ENCODE measurements around the gene COL11A1.
"Not testable (repeated sequence)": the region's sequence is repeated elsewhere in the genome, so short reads cannot be mapped to it uniquely, and the experiment has no call there.

The COL11A1 gene

GRCh38 chr1:103025858-103026409 lies 82.4 kb downstream of the COL11A1 start:
- Mint-ChIP-seq H3K9me3 (no peaks in the 10 kb centered on the region), H3K27ac (no peak overlapping the region), H3K27me3 (no peaks in the 10 kb centered on the region), H3K4me3 (no peak overlapping the region), H3K4me1 (ENCODE audit: low read depth) (no peaks in the 10 kb centered on the region), H3K36me3 (ENCODE audit: low read depth) (no peaks in the 10 kb centered on the region)

- Mint-ChIP-seq H3K27me3 (no peaks in the 10 kb centered on the region), H3K36me3 (ENCODE audit: low read depth) (no peaks in the 10 kb centered on the region), H3K4me1 (ENCODE audit: low read depth) (no peaks in the 10 kb centered on the region), H3K4me3 (no peak overlapping the region), H3K27ac (no peak overlapping the region), H3K9me3 (no peaks in the 10 kb centered on the region)
Measured at GRCh38 chr1:103024051-103024450, 84.3 kb downstream of the COL11A1 start.

DNA sequence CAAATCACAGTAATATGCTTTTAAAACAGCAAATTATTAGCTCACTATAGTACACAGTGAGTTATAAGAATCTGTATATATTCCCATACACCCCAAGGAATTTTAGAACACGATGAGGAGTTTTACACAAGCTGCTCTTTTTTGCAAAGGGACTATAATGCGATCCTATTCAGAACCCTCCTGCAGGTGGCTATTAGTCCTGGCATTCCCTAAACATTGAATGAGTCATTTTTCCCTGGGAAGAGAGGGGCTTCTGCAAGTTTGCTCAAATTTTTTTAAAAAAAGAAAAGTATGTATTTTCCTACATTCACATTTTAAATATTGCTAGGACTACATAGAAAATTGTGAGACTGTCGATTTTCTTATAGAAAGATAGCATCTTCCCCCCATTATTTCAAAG lies 106.3 kb downstream of the COL11A1 start:
- H3K4me1 Mint-ChIP-seq (ENCODE audit: low read depth): no peaks in the 10 kb centered on the region
- H3K4me3 Mint-ChIP-seq: no peak overlapping the region
- H3K27me3 Mint-ChIP-seq: no peaks in the 10 kb centered on the region
- H3K9me3 Mint-ChIP-seq: no peaks in the 10 kb centered on the region
- H3K27ac Mint-ChIP-seq: no peak overlapping the region
- H3K36me3 Mint-ChIP-seq (ENCODE audit: low read depth): no peaks in the 10 kb centered on the region

GRCh38 chr1:102978874-102979273 lies 129.4 kb downstream of the COL11A1 start:
- Mint-ChIP-seq H3K27ac (no peak overlapping the region), H3K9me3 (no peaks in the 10 kb centered on the region), H3K36me3 (ENCODE audit: low read depth) (no peaks in the 10 kb centered on the region), H3K4me3 (no peak overlapping the region), H3K27me3 (no peaks in the 10 kb centered on the region), H3K4me1 (ENCODE audit: low read depth) (no peaks in the 10 kb centered on the region)

DNA sequence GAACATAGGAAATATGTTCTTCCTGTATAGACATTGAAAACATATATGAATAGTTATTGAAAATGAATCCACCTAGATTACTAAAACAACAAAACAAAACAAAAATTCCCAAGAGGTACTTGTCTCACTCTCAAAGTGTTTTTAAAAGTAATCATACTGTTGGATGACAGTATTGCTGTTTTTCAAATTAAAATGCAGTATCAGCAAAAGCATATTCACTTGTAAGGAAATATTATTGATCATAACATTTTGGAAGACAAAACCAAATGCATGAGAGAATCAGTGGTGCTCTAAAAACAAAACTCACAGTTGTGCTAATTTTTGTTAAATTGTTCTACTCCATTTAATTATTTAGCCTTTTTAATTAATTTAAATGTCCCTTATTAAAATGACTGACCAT lies 131.0 kb downstream of the COL11A1 start:
- no peaks in the 10 kb centered on the region for H3K27me3 Mint-ChIP-seq
- no peak overlapping the region for H3K27ac Mint-ChIP-seq
- H3K9me3 Mint-ChIP-seq: no peaks in the 10 kb centered on the region
- H3K4me3 Mint-ChIP-seq: no peak overlapping the region
- H3K4me1 Mint-ChIP-seq (ENCODE audit: low read depth): no peaks in the 10 kb centered on the region
- no peaks in the 10 kb centered on the region for H3K36me3 Mint-ChIP-seq (ENCODE audit: low read depth)

- Mint-ChIP-seq H3K27ac (no peak overlapping the region), H3K4me3 (no peak overlapping the region), H3K4me1 (ENCODE audit: low read depth) (no peaks in the 10 kb centered on the region), H3K36me3 (ENCODE audit: low read depth) (no peaks in the 10 kb centered on the region), H3K27me3 (no peaks in the 10 kb centered on the region), H3K9me3 (no peaks in the 10 kb centered on the region)
Measured at GRCh38 chr1:102970496-102971078, 137.7 kb downstream of the COL11A1 start.

GRCh38 chr1:102967786-102968185 lies 140.5 kb downstream of the COL11A1 start:
- no peaks in the 10 kb centered on the region for H3K4me1 Mint-ChIP-seq (ENCODE audit: low read depth)
- H3K27me3 Mint-ChIP-seq: no peaks in the 10 kb centered on the region
- no peaks in the 10 kb centered on the region for H3K36me3 Mint-ChIP-seq (ENCODE audit: low read depth)
- no peak overlapping the region for H3K27ac Mint-ChIP-seq
- no peaks in the 10 kb centered on the region for H3K9me3 Mint-ChIP-seq
- H3K4me3 Mint-ChIP-seq: no peak overlapping the region

GRCh38 chr1:102961549-102961948 lies 146.8 kb downstream of the COL11A1 start:
- H3K27me3 Mint-ChIP-seq: no peaks in the 10 kb centered on the region
- no peaks in the 10 kb centered on the region for H3K4me1 Mint-ChIP-seq (ENCODE audit: low read depth)
- H3K9me3 Mint-ChIP-seq: no peaks in the 10 kb centered on the region
- H3K4me3 Mint-ChIP-seq: no peak overlapping the region
- H3K27ac Mint-ChIP-seq: no peak overlapping the region
- H3K36me3 Mint-ChIP-seq (ENCODE audit: low read depth): no peaks in the 10 kb centered on the region

- Mint-ChIP-seq H3K4me1 (ENCODE audit: low read depth) (no peaks in the 10 kb centered on the region), H3K4me3 (no peak overlapping the region), H3K36me3 (ENCODE audit: low read depth) (no peaks in the 10 kb centered on the region), H3K27ac (no peak overlapping the region), H3K27me3 (no peaks in the 10 kb centered on the region), H3K9me3 (no peaks in the 10 kb centered on the region)
Measured at GRCh38 chr1:102954576-102954975, 153.7 kb downstream of the COL11A1 start.

- no peak overlapping the region for H3K4me3 Mint-ChIP-seq
- H3K27me3 Mint-ChIP-seq: no peaks in the 10 kb centered on the region
- no peaks in the 10 kb centered on the region for H3K9me3 Mint-ChIP-seq
- H3K27ac Mint-ChIP-seq: no peak overlapping the region
- no peaks in the 10 kb centered on the region for H3K4me1 Mint-ChIP-seq (ENCODE audit: low read depth)
- no peaks in the 10 kb centered on the region for H3K36me3 Mint-ChIP-seq (ENCODE audit: low read depth)
Measured at GRCh38 chr1:102952400-102952799, 155.9 kb downstream of the COL11A1 start.

GRCh38 chr1:102942324-102942723 lies 166.0 kb downstream of the COL11A1 start:
- Mint-ChIP-seq H3K4me1 (ENCODE audit: low read depth) (no peaks in the 10 kb centered on the region), H3K9me3 (no peaks in the 10 kb centered on the region), H3K4me3 (no peak overlapping the region), H3K27me3 (no peaks in the 10 kb centered on the region), H3K27ac (no peak overlapping the region), H3K36me3 (ENCODE audit: low read depth) (no peaks in the 10 kb centered on the region)

- no peak overlapping the region for H3K27ac Mint-ChIP-seq
- no peaks in the 10 kb centered on the region for H3K27me3 Mint-ChIP-seq
- H3K4me3 Mint-ChIP-seq: no peak overlapping the region
- no peaks in the 10 kb centered on the region for H3K9me3 Mint-ChIP-seq
- no peaks in the 10 kb centered on the region for H3K36me3 Mint-ChIP-seq (ENCODE audit: low read depth)
- H3K4me1 Mint-ChIP-seq (ENCODE audit: low read depth): no peaks in the 10 kb centered on the region
Measured at GRCh38 chr1:102941366-102941947, 166.9 kb downstream of the COL11A1 start.

DNA sequence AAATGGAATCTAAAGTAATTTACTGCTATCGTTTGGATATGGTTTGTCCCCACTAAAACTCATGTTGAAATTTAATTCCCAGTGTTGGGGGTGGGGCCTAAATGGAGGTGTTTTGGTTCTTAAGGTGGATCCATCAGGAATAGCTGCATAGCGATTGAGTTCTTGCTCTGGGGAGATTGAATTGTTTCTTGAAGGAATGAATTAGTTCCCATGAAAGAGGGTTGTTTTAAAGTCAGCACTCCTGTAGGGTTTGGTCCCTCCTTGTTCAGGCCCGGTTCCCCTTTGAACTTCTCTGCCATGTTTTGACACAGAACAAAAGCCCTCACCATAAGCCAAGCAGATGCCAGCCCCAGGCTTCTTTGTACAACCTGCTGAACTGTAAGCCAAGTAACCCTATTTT lies 170.9 kb downstream of the COL11A1 start:
- Mint-ChIP-seq H3K27me3 (no peaks in the 10 kb centered on the region), H3K9me3 (no peaks in the 10 kb centered on the region), H3K36me3 (ENCODE audit: low read depth) (no peaks in the 10 kb centered on the region), H3K4me1 (ENCODE audit: low read depth) (no peaks in the 10 kb centered on the region), H3K27ac (no peak overlapping the region), H3K4me3 (no peak overlapping the region)

GRCh38 chr1:102933362-102933761 lies 175.0 kb downstream of the COL11A1 start:
- not testable (repeated sequence) for H3K36me3 Mint-ChIP-seq (ENCODE audit: low read depth); H3K27ac Mint-ChIP-seq; H3K9me3 Mint-ChIP-seq; H3K27me3 Mint-ChIP-seq; H3K4me3 Mint-ChIP-seq; H3K4me1 Mint-ChIP-seq (ENCODE audit: low read depth)

DNA sequence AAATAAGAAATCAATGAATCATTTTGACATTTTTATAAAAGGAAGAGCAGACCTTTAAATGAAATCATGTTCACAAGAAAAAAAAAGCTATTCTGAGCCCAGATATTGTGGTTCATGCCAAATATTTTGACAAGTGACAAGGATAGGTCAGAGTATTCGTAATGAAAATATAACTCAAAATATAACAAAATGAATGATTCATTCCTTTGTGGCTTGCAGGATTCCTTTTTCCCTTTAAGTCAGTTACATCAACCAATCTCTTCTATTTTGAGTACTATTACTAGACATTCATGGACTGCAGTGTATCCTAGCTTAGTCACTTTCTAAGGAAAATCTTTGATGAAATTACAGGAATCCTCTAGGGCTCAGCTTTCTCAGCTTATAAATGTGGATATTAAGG lies 188.7 kb downstream of the COL11A1 start:
- Mint-ChIP-seq H3K36me3 (ENCODE audit: low read depth) (no peaks in the 10 kb centered on the region), H3K4me1 (ENCODE audit: low read depth) (no peaks in the 10 kb centered on the region), H3K27ac (no peak overlapping the region), H3K9me3 (no peaks in the 10 kb centered on the region), H3K27me3 (no peaks in the 10 kb centered on the region), H3K4me3 (no peak overlapping the region)

GRCh38 chr1:102901996-102902395 lies 206.3 kb downstream of the COL11A1 start:
- no peak overlapping the region for H3K4me3 Mint-ChIP-seq
- H3K9me3 Mint-ChIP-seq: peaks cover 4% of the 10 kb centered on the region
- H3K27ac Mint-ChIP-seq: no peak overlapping the region
- H3K36me3 Mint-ChIP-seq (ENCODE audit: low read depth): no peaks in the 10 kb centered on the region
- H3K4me1 Mint-ChIP-seq (ENCODE audit: low read depth): no peaks in the 10 kb centered on the region
- H3K27me3 Mint-ChIP-seq: no peaks in the 10 kb centered on the region
